WTC11 (cell line): Measurements from ENCODE around the gene KCNMA1.

Experiments
- CTCF ChIP-seq: fragments of 200-600 bp; IDR thresholded peaks from 2 replicates; pipeline ENCODE4 v1.8.0; 2022; ENCODE audit warnings: antibody characterized with exemption
- FOXP1 ChIP-seq: sonication (generic); formaldehyde crosslinking; IDR thresholded peaks from 2 replicates; pipeline ENCODE4 v1.8.0; 2022; ENCODE audit warnings: missing genetic modification reagents, mild to moderate bottlenecking, moderate library complexity, borderline replicate concordance
- MLX ChIP-seq: sonication (generic); formaldehyde crosslinking; IDR thresholded peaks from 2 replicates; pipeline ENCODE4 v1.8.1; 2023; ENCODE audit warnings: mild to moderate bottlenecking, missing genetic modification reagents, moderate library complexity
- ZNF281 ChIP-seq: sonication (generic); formaldehyde crosslinking; IDR thresholded peaks from 2 replicates; pipeline ENCODE4 v1.8.0; 2023; ENCODE audit warnings: mild to moderate bottlenecking, missing genetic modification reagents

- TF ChIP-seq ZNF281 (no peak), FOXP1 (no peak), MLX (CRISPR knock-in tag) (no peak), CTCF (no peak)
Observed at GRCh38 chr10:77401683-77402082, 235.9 kb downstream of the KCNMA1 start.
